T-cell (primary cell): ENCODE measurements around the gene ECI2. TPM values are rescaled to one million over a fixed set of nuclear protein-coding genes. Genes with fewer than 3 reads are reported as not detected.

Experiments used
- ATAC-seq, 4 experiments: fragments of 200-7000 bp in 3 of 4; fragments of 150-1000 bp in 1 of 4; cut with Tn5 transposase; replicated peaks in 1 of 4; 1 replicate in 3 of 4; 2 replicates in 1 of 4; pipeline ENCODE4 v1.10.0; 2021; ENCODE audit warnings: moderate library complexity in 3 of 4, mild to moderate bottlenecking in 2 of 4, moderate number of reproducible peaks in 1 of 4
- CTCF ChIA-PET, 2 donors: fragments of 300-600 bp; sonication (Branson Sonifier 250); formaldehyde crosslinking; loops; one replicate each; lab custom pipeline; 2022; ENCODE audit warnings: antibody characterized with exemption in 2 of 2; lab: Charles Lee
- POLR2A ChIA-PET, 2 donors: fragments of 300-600 bp; sonication (Branson Sonifier 250); formaldehyde crosslinking; loops; one replicate each; lab custom pipeline; 2022; ENCODE audit warnings: antibody characterized with exemption in 2 of 2; lab: Charles Lee
- DNase-seq, 35 experiments: peaks; one replicate each; pipeline versions ENCODE4 v3.0.0 to v3.0.0-alpha.2; 2013 to 2023
- H3K27ac ChIP-seq: one replicate; pipeline ENCODE4 v1.5.1; 2013; ENCODE audit warnings: low read length
- H3K27me3 ChIP-seq, 2 experiments: replicated peaks in 1 of 2; 1 replicate in 1 of 2; 2 replicates in 1 of 2; pipeline versions ENCODE4 v1.6.1 to v1.7.0; 2013; ENCODE audit warnings: low read length in 1 of 2, mixed read lengths in 1 of 2; ENCODE audit not compliant: control insufficient read depth in 2 of 2, insufficient read depth in 2 of 2; ENCODE audit errors: extremely low read depth in 1 of 2
- H3K36me3 ChIP-seq, 2 donors: 1 replicate in 1 of 2; 2 replicates in 1 of 2; pipeline versions ENCODE4 v1.6.1 to v1.7.0; 2013; ENCODE audit warnings: low read length in 1 of 2; ENCODE audit not compliant: control insufficient read depth in 2 of 2, insufficient read depth in 1 of 2; ENCODE audit errors: extremely low read depth in 1 of 2
- H3K4me1 ChIP-seq, 2 experiments: 1 replicate in 1 of 2; 2 replicates in 1 of 2; pipeline versions ENCODE4 v1.6.1 to v1.7.0; 2013; ENCODE audit warnings: low read length in 2 of 2, mixed read lengths in 1 of 2; ENCODE audit not compliant: insufficient read depth in 2 of 2, control insufficient read depth in 1 of 2; ENCODE audit errors: extremely low read depth in 1 of 2
- H3K4me3 ChIP-seq, 2 donors: 1 replicate in 1 of 2; 2 replicates in 1 of 2; pipeline versions ENCODE4 v1.5.1 to v1.7.0; 2013; ENCODE audit warnings: mild to moderate bottlenecking in 2 of 2, low read length in 1 of 2, moderate library complexity in 1 of 2; ENCODE audit not compliant: control insufficient read depth in 1 of 2; ENCODE audit errors: extremely low read depth in 1 of 2
- H3K9me3 ChIP-seq: 2 replicates; pipeline ENCODE4 v1.7.0; 2013
- H3K27ac Mint-ChIP-seq, 2 donors: one replicate each; pipeline ENCODE4 v1.8.0; 2020 to 2021; ENCODE audit warnings: mild to moderate bottlenecking in 2 of 2, mixed read lengths in 2 of 2
- H3K27me3 Mint-ChIP-seq, 2 donors: one replicate each; pipeline ENCODE4 v1.8.0; 2021 to 2022; ENCODE audit warnings: mixed read lengths in 2 of 2
- H3K36me3 Mint-ChIP-seq: one replicate; pipeline ENCODE4 v1.8.0; 2021; ENCODE audit warnings: mixed read lengths
- H3K4me1 Mint-ChIP-seq, 3 donors: one replicate each; pipeline ENCODE4 v1.8.0; 2020 to 2022; ENCODE audit warnings: mixed read lengths in 3 of 3, mild to moderate bottlenecking in 1 of 3
- H3K4me3 Mint-ChIP-seq, 3 donors: one replicate each; pipeline ENCODE4 v1.8.0; 2020 to 2022; ENCODE audit warnings: mild to moderate bottlenecking in 3 of 3, mixed read lengths in 3 of 3, moderate library complexity in 3 of 3
- H3K9me3 Mint-ChIP-seq, 3 donors: one replicate each; pipeline ENCODE4 v1.8.0; 2020 to 2022; ENCODE audit warnings: mixed read lengths in 3 of 3
- WGBS: methylation state at CpG from one replicate; pipeline ENCODE4 v1.1.5; 2013; ENCODE audit warnings: missing lambda C conversion rate; ENCODE audit not compliant: insufficient coverage; 5-methylcytosine and 5-hydroxymethylcytosine counted together
- total RNA-seq, 35 experiments: library from RNA in 6 of 35; stranded (reverse) in 6 of 35; fragments of 120-200 nt in 1 of 35; gene quantifications; one replicate each; pipeline versions ENCODE4 v1.2.1 to v1.2.4 and lab custom pipeline; 2013 to 2026

Gene ECI2
- total RNA-seq, 5 donors from 2014 or later (not counting 1 experiment from before 2014, with no cell fraction given) = 20.4 to 47.7 (median 36.5) TPM

DNA sequence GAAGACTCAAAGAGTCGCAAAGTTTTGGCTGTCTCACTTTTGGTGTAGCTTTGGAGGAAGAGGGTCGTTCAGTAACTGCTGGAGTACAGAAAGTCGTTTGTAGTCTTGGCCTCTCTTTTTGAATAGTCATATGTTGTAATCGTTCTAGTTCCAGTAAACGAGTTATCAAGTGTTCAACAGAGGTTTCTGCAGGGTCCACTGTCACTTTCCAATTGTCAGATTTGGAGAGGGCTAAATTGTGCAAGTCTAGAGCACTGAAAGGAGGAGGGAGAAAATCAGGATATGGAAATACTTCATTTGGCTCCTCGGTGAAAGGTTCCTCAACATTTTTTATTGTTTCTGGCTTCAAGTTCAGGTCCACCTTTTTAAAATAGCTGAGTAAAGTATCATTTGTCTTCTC lies 66.2 kb downstream of the ECI2 start:
- WGBS = 84% methylated on average over 3 of the region's 6 CpGs
- Mint-ChIP-seq H3K4me3 (no peak overlapping the region), H3K27me3 (no peaks in the 10 kb centered on the region), H3K4me1 (no peaks in the 10 kb centered on the region), H3K9me3 (no peaks in the 10 kb centered on the region), H3K27ac (no peak overlapping the region), H3K36me3 (peaks cover 13% of the 10 kb centered on the region)
- Histone ChIP-seq H3K4me1 (no peaks in the 10 kb centered on the region), H3K27ac (no peak overlapping the region), H3K36me3 (peaks cover 0 to 9% of the 10 kb centered on the region in 2 donors), H3K27me3 (no peaks in the 10 kb centered on the region), H3K9me3 (no peaks in the 10 kb centered on the region), H3K4me3 (no peak overlapping the region)
- POLR2A ChIA-PET = no interaction called here
- CTCF ChIA-PET = no interaction called here
- DNase-seq (no peak), ATAC-seq (no peak)

DNA sequence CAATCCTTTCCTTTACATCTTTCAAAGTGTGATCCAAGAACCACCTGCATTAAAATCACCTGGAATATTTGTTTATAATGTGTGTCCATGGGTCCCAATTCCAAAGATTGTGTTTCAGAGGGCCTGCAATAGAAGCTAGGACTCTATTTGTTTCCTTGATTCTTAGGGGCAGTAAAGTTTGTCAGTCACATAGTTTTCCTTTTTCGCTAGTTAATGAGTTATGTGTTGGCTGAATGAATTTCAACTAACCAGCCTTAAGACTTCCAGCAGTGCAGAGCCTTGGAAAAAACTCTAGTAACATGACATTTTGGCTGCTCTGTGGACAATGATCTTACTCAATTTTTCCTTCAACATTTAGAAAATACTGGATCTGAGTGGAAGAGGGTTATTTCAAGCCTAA lies 67.7 kb downstream of the ECI2 start:
- H3K36me3 Mint-ChIP-seq = peaks cover 23% of the 10 kb centered on the region
- ChIA-PET CTCF (interaction anchor here in 1 of 2 donors (1.1 kb wide), 1 partner anchor 11 kb away, joined by 4 read pairs; no protein-coding TSS in a partner anchor), POLR2A (interaction anchor here in 1 of 2 donors (0.7 kb wide), 1 partner anchor 134 kb away, joined by 12 read pairs; no protein-coding TSS in a partner anchor)
- H3K36me3 ChIP-seq = peaks cover 0 to 19% of the 10 kb centered on the region in 2 donors
- H3K4me1 ChIP-seq = no peaks in the 10 kb centered on the region
- no peaks in the 10 kb centered on the region for H3K27me3 Mint-ChIP-seq
- H3K9me3 Mint-ChIP-seq = no peaks in the 10 kb centered on the region
- no peaks in the 10 kb centered on the region for H3K27me3 ChIP-seq
- H3K27ac ChIP-seq = no peak overlapping the region
- H3K27ac Mint-ChIP-seq = no peak overlapping the region
- no peak overlapping the region for H3K4me3 ChIP-seq
- ATAC-seq (no peak), DNase-seq (no peak)
- no peak overlapping the region for H3K4me3 Mint-ChIP-seq
- no peaks in the 10 kb centered on the region for H3K9me3 ChIP-seq
- H3K4me1 Mint-ChIP-seq = no peaks in the 10 kb centered on the region
- no CpG with 5 or more reads among the region's 1 CpG for WGBS

- POLR2A ChIA-PET = no interaction called here
- no peaks in the 10 kb centered on the region for H3K9me3 Mint-ChIP-seq
- H3K4me3 ChIP-seq = no peak overlapping the region
- WGBS = 86% methylated on average over 1 of the region's 7 CpGs
- no peak for ATAC-seq
- no peaks in the 10 kb centered on the region for H3K4me1 ChIP-seq
- H3K27ac ChIP-seq = no peak overlapping the region
- H3K27me3 Mint-ChIP-seq = no peaks in the 10 kb centered on the region
- CTCF ChIA-PET = interaction anchor here (1.0 to 1.4 kb wide), 2 partner anchors 45 to 90 kb away, joined by 3 read pairs; a partner anchor contains a TSS
- no peaks in the 10 kb centered on the region for H3K9me3 ChIP-seq
- H3K27ac Mint-ChIP-seq = peak overlapping the region in 1 of 2 donors; percentile 66
- no peaks in the 10 kb centered on the region for H3K27me3 ChIP-seq
- peaks cover 4 to 26% of the 10 kb centered on the region in 2 donors for H3K36me3 ChIP-seq
- H3K36me3 Mint-ChIP-seq = peaks cover 26% of the 10 kb centered on the region
- no peak overlapping the region for H3K4me3 Mint-ChIP-seq
- DNase-seq = no peak
- H3K4me1 Mint-ChIP-seq = no peaks in the 10 kb centered on the region
Observed at GRCh38 chr6:4066029-4066755, 69.2 kb downstream of the ECI2 start.

Other genes starting within 250 kb of the ECI2 start
- gene FAM217A, start 56.4 kb downstream of the ECI2 start, total RNA-seq = not detected